HG02884 (cell line): Measurements from ENCODE around the gene AQP1.

Source experiments
- ATAC-seq: cut with Tn5 transposase; IDR thresholded peaks from one replicate; pipeline ENCODE4 v1.9.1; 2021; ENCODE audit warnings: mild to moderate bottlenecking, moderate library complexity; ENCODE audit not compliant: unreplicated experiment

The AQP1 gene

DNA sequence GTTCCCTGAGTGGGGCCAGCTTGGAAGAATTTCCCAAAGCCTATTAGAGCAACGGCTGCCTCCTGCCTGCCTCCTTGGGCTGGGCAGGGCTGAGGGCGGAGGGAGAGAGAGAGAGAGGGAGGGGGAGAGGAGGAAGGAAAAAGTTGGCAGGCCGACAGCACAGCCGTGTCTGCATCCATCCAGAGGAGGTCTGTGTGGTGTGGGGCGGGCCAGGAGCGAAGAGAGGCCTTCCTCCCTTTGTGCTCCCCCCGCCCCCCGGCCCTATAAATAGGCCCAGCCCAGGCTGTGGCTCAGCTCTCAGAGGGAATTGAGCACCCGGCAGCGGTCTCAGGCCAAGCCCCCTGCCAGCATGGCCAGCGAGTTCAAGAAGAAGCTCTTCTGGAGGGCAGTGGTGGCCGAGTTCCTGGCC is at the start of gene AQP1:
Gene AQP1, plus strand, starts transcription at position 293 of the 409 bp plus-strand sequence. Its CDS starts 57 bp downstream, at position 350.
- no peak for ATAC-seq

DNA sequence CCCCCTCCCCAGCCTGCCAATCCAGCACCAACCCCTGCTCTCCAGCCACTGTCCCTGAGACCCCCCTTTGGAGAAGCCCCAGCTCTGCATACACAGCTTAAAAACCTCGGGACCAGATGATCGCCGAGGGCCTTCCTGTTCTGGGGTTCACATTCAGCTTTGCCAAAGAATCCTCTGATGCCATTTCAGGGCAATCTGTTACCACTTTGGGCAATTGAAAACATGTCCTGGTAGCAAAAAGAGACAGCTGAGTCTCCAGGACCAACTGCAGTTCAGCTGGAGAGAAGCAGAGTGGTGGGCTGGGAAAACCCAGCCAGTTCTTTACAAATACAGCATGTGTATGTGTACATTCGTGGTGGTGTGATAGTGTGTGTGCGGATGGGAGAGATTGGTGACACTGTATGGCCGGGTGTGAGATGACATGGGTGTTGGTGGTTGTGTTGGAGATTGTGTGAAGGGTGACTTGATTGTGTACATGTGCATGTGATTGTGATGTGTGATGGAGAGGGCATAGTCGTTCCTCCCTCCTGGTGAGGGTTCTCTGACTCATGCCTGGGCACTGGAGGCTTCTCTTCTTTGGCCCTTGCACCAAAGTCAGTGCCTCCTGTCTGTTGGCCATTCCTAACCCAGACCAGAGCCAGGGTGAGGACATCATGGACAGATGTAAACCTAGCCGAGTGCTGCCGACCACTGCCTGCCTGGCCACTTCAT is 48.5 kb upstream of the AQP1 start:
- no peak for ATAC-seq

DNA sequence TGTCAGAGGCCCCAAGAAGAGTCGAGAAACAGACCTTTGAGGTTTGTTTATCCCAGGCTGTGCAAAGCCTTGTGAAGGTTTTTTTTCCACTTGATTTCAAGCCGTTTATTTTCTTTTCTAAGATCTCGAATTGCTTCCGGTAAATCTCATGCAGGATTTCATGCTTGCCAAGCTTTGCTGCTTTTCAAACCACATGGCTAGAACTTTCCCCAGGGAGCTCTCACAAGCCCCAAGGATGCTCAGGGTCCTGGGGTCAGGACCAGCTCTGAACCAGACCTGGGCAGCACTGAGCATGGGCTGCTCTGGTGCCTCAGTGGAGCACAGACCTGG is 48.0 kb upstream of the AQP1 start:
- ATAC-seq: no peak

- ATAC-seq: no peak
Measured at GRCh38 chr7:30864101-30864500, 47.6 kb upstream of the AQP1 start.

DNA sequence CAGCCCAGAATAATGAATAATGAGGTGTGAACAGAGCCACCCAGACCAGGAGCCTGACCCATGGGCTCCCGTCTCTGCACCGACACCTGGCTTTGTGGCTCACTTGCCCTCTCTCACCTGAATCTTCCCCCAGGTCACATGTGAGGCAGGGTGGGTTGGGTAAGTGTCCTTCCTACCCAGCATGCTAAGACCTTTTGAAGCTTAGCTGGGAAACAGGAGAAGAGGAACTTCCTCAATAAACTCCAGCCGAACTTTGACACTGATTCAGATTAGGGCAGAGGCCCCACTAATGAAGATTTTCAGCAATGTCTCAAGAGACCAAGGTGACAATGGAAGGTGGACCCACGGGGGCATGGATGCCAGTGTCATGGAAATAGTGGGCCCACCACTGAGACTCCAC is 46.6 kb upstream of the AQP1 start:
- no peak for ATAC-seq

DNA sequence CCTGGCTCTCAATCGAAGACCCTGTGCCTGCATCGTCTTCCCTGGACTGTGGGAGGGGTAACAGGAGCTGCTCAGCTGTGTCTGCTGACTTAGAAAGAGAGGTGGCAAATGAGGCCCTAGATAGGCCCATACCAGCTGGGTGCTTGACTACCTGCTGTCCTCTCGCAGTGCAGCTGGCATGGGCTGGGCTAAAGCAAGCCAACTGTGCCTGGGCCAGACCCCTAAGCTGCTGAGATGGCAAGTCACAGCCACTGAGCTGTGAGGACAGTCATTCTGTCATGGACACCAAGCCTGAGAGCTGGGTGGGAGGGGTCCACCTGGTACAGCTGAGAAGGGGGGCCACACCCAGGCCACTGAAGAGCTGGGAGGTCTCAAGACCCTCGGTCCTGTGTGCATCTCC is 45.8 kb upstream of the AQP1 start:
- ATAC-seq: no peak

DNA sequence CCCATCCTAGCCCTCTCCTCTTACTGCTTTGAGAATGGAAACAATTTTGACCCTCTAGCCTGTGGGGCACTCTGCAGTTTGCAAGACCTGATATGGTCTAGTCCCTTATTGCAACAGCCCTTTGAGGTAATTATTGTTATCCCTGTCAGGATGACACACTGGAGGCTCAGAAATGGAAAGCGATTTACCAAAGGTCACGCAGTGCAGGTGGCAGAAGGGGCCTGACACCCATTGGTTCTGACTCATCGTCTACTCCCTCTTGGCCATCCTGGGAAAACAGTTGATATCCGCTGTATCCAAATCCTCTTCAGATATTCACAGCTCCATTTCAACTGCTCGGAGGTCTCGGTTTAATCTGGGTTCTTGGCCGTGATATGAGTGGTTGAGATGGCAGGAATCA is 44.7 kb upstream of the AQP1 start:
- no peak for ATAC-seq

GRCh38 chr7:30867483-30867882 is 44.2 kb upstream of the AQP1 start:
- ATAC-seq: no peak

DNA sequence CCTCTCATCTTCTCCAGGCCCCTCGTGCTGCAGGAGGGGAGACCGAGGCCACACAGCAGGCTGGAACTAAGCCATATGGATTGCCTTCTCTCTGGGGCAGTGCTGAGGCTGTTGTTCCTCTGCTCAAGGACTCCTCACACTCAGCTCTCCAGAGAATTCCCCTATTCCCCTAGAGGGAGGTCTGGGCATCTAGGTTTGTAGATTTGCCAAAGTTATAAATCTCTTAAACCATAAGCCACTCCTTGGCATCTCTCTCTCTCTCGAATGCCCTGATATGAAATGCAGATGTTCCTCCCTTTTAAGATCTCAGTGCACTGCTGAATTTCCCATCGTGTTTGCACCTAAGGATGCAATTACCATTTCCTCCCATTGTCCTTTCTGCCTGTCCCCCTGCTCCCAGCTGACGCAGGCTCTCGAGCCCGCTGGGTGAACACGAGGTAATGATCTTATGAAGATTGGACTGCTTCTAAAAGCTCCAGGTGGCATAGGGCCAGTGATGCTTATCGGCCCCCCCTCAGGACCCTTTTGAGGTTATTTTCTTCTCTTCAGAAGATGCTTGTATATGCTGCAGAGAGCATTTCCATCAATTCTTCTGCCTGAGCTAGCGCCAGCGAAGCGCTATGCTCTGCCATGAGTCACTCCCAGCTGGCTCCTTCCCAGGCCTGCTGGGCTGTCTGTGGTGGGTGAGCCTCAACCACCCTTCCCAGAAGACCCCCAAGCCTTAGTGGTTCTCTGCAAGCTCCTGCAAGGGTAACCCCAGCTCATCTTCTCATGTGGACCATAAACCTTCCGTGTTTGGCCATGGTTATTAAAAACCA is 41.6 kb upstream of the AQP1 start:
- no peak for ATAC-seq

DNA sequence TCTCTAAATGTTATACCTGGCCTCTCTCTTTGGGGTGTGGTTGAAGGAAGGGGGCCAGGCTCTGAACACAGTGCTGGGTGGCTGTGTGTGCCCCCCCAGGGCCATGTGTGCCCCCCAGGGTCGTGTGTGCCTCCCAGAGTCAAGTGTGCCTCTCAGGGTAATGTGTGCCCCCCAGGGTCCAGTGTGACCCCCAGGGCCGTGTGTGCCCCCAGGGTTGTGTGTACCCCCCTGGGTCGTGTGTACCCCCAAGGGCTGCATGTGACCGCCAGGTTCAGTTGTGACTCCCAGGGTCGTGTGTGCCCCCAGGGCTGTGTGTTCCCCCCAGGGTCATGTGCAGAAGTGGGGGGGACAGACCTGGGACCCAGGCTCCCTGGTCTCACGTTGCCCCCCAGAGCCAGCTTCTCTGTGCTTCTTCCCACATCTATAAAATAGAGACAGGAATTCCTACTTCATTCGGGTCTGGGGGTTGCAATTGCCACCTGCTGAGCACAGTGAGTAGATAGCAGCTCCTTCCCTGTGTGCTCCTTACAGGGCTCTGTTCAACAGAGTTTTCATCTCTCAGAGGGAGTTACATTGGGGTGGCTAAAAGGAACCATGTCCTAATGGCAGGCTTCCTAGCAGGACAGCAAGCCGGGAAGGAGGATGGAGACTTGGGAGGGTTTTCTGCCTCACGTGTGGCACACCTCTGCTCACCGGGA is 40.7 kb upstream of the AQP1 start:
- ATAC-seq: no peak

- ATAC-seq: no peak
Measured at GRCh38 chr7:30871655-30872054, 40.0 kb upstream of the AQP1 start.

DNA sequence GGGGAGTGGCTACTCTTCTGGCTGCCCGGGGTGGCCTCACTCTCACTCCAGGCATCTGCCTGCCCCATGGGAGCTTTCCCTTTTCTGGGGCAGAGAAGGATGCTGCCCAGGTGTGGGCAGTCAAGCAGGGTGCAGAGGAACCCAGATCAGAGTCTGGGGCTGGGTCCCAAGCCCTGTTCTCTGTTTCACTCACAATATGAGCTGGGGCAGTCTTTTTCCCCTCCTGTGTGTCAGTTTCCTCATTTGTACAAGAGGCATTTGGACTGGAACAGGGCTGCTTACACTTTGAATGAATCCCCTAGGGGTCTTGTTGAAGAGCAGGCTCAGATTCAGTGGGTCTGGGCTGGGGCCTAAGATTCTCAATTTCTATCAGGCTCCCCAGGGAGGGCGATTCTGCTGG is 38.4 kb upstream of the AQP1 start:
- no peak for ATAC-seq

DNA sequence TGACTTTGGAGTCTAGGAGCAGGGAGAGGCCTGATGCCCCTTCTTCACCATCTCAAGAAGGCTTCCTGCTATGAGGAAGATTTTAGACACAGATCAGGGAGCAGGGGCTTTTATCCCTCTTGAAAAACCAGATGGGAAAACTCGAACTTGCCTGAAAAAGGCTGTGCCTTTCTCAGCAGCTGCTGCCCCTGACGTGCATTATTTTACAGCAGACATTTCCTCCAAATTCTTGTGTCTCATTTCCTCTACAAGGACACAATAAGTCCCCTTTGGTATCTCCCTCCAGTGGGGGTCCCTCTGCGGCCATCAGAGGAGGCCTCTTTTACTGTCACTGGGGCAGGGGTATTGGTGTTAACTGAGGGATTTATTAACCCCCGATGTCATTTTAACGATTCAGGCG is 38.0 kb upstream of the AQP1 start:
- no peak for ATAC-seq

GRCh38 chr7:30874656-30875302 is 36.9 kb upstream of the AQP1 start:
- ATAC-seq: no peak

DNA sequence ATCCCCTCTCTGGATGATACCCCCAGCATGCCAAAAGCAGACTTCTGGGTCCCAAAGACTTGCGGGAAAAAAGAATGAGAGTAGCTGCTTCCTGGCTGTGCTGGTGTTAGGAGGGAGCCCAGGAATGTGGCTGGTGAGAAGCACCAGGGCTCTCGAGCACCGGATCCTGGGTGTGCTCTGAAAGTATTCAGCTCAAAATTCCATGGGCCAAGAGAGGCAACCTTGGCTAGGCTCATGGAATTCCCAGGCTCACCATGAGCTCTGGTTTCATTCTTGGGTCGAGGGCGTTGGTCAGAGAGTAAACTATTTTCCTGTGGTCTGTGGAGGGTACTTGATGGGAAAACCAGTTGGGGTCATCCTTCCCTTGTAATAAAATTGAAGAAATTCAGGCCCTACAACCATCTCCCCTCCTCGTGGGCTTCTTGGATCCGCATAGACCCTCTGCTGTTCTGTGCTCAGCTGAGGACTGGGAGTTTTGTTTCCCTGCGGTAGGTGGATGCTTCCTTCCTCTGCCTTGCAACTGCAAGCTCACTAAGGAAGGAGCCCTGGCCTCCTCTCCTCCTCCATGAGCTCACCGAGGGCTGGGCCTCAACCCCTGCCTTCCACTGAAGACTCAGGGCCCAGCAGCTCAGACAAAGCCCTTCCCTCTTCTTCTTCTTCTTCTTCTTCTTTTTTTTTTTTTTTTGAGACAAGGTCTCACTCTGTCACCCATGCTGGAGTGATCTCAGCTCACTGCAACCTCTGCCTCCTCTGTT is 34.5 kb upstream of the AQP1 start:
- no peak for ATAC-seq

DNA sequence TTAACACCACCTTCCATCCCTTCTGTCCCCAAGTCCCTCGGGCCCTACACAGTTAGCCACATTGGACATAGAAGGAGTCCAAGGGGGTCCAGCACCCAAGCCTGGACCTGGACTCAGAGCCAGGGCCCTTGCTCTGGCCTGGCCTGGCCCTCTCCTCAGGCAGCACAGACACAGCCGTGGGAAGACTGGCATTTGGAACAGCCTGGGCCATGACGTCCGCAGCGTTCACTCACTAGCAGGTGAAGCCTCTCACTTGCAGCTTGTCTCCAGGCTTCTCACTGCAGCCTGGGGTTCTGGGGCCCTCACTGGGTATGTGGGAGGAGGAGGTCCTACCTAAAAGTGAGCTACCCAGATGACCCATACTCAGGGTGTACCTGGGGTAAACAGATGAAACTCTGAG is 33.7 kb upstream of the AQP1 start:
- ATAC-seq: no peak

- ATAC-seq: no peak
Measured at GRCh38 chr7:30879139-30880124, 32.2 kb upstream of the AQP1 start.

DNA sequence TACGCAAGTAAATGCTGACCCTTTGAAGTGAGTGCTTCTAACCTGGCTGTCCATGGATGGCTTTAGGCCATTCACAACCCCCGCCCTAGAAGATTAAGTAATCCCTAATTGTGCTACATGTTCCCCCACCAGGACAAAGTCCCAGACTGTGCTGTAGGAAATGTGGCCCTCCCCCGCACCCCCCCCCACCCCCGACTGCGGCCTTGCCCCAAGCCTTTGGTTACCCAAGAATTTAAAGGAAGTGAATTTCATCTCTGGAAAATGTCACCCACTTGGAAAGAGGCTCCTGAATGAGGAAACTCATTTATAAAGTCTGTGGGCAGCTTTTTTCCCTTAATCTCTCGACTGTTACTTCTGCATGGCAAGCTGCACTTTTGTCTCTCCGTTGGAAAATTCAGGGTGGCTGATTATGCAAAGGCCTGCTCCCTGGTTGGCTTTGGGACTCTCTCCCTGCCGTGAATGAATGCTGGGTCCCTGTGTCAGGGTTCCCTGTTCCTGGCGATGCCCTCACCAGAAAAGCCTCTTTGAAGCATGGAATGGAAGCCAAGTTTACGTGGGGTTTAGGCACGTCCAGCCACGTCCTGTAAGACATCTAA is 31.4 kb upstream of the AQP1 start:
- ATAC-seq: no peak

- ATAC-seq: no peak
Measured at GRCh38 chr7:30880941-30881340, 30.7 kb upstream of the AQP1 start.
